Measurements from ENCODE around the gene SYT2. TPM values are rescaled to one million over a fixed set of nuclear protein-coding genes. Genes with fewer than 3 reads are reported as not detected.

The SYT2 gene
- total RNA-seq, 4 donors from 2014 or later = 0.19 TPM; not detected in 3

DNA sequence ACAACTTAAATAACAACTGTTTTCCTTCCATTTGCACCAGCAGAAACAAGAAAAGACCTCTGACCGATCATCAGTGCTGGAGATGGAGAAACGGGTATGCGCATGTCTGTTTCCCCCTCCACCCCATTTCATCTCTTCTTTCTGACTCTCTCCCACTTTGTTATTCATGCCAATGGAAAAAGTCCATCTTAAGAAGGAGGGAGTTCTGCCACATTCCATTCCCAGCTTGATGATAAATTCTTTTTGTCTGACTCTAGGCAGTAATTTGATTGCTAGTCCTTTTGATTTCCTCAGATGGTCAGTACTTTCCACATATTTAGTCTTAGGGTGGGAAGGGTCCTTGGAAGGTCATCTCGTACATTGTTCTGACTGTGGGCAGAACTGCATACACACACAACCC is 142.5 kb downstream of the SYT2 start:
- TF ChIP-seq, protein P1, sequence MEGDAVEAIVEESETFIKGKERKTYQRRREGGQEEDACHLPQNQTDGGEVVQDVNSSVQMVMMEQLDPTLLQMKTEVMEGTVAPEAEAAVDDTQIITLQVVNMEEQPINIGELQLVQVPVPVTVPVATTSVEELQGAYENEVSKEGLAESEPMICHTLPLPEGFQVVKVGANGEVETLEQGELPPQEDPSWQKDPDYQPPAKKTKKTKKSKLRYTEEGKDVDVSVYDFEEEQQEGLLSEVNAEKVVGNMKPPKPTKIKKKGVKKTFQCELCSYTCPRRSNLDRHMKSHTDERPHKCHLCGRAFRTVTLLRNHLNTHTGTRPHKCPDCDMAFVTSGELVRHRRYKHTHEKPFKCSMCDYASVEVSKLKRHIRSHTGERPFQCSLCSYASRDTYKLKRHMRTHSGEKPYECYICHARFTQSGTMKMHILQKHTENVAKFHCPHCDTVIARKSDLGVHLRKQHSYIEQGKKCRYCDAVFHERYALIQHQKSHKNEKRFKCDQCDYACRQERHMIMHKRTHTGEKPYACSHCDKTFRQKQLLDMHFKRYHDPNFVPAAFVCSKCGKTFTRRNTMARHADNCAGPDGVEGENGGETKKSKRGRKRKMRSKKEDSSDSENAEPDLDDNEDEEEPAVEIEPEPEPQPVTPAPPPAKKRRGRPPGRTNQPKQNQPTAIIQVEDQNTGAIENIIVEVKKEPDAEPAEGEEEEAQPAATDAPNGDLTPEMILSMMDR (IDR thresholded peaks at IDR 0.05; ENCODE audit: low read depth) = no peak

DNA sequence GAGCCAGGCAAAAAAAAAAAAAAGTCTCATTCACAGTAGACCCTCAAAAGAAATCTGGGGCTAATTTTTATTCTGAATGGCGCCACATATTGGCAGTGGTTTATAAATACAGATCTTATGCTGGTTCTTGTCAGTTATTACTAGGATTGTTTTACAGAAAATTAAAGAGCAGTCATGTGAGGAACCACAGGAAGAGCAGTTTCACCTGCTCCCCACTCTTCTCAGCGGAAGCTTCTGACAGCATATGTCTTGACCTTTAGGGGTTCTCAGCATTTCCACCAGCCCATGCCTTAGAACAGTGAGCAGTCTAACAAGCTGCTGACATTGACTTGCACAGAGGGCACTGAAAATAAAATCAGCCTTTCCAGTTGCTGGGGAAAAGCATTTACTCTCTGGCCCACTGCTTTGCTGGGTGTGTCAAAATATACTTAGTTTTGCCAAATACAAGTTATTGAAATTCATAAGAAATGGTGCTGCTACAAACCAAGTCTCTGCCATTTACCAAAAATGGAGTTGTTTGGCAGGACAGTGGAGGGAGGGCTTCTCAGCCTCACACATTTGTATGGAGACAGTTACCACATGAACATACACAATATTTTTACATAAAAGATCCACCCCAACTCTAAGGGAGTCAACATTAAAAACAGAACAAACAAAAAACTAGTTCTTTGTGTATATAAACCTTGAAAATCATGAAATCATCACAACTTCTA is 144.2 kb downstream of the SYT2 start:
- TF ChIP-seq, protein P1 (IDR thresholded peaks at IDR 0.05; ENCODE audit: low read depth) = no peak

DNA sequence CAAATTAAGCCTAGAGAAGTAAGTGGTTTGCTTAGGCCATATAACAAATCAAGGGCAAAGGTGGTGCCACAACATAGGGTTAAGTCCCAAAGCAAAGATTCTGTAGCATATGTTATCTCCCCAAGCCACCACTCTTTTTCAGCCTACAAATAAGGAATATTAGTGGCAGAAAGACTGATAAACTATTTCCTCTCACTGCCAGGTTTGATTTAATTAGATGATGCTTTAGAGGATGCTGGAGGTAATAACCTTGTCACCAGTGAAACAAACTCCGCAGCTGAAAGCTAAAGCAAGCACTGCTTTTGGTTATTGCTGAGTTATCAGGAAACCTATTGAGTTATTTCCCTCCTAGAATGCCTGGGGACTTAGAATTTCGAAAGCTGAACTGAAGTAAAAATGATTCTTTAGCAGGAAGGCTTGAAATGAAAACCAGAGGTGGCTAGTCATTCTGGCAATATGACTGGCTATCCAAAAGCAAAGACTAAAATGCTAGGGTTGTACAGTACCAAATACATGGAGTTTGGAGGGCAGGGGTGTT is 145.2 kb downstream of the SYT2 start:
- TF ChIP-seq, protein P1 (IDR thresholded peaks at IDR 0.05; ENCODE audit: low read depth) = no peak

DNA sequence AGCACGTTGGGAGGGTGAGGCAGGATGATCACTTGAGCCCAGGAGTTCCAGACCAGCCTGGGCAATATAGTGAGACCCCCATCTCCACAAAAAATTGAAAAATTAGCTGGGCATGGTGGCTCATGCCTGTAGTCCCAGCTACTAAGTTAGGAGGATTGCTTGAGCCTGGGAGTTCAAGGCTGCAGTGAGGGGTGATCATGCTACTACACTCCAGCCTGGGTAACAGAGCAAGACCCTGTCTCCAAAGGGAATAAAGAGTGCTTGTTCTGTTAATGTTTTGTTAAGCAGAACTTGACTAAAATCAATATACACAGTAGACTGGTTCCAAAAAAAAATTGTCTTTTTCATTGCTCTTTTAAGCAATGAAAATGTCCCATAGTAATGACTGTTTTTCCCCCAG is 146.4 kb downstream of the SYT2 start:
- TF ChIP-seq, protein P1 (IDR thresholded peaks at IDR 0.05; ENCODE audit: low read depth) = no peak

DNA sequence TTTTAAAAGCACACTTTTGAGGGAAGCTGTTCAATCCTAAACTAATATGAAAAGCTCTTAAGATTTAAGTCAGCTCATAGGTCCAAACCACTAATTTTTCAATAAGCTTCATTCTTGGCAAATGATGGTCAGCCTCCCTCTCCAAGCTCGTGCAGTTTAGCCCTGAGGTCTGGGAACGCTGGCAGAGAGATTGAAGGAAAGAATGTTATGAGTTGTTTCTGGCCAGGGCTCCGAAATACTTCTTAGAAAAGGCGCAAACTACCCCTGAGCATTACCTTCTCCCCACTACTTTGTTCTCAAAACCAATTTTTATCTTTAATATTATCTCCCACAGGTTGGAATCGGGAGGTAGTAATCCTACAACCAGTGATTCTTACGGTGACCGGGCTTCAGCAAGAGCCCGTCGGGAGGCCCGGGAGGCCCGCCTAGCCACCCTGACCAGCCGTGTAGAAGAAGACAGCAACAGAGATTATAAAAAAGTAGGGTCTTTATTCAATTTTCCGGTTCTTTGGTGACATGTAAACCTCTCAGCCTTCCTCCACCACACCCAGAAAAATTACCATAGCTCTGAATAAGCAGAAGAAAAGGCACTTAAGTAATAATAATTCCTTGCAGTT is 147.7 kb downstream of the SYT2 start:
- TF ChIP-seq, protein P1 (IDR thresholded peaks at IDR 0.05; ENCODE audit: low read depth) = no peak

DNA sequence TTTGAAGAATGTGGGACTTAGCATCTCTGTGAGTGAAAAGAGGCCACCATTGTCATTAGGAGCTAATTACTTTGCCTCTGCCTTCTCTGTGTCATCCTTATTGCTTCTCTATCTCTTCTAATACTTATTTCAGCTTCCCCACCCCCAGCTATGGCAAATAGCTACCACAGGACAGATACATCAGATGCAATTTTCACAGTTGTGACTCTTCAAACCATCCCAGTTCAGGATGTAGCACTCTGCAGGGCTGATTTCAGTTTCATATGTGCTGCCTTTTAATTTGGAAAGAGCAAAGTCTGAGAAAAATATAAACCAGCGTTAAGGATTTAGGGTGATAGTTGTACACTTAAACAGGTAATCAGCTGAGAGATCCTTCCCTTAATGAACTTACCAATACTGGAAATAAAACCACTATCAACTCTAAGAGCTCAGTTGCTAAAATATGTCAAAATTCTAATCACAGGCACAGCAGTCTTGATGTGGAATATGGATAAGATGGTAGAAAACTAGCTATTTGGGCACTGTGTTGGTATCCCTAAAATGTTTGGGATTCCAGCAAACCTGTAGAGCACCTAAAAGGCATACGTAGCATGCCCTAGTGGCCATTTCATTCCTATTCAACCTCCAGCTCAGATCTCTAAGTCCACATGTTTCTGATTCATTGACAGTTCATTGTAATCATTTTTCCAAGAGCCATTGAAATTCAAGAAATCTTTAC is 148.4 kb downstream of the SYT2 start:
- TF ChIP-seq, protein P1 (IDR thresholded peaks at IDR 0.05; ENCODE audit: low read depth) = no peak

DNA sequence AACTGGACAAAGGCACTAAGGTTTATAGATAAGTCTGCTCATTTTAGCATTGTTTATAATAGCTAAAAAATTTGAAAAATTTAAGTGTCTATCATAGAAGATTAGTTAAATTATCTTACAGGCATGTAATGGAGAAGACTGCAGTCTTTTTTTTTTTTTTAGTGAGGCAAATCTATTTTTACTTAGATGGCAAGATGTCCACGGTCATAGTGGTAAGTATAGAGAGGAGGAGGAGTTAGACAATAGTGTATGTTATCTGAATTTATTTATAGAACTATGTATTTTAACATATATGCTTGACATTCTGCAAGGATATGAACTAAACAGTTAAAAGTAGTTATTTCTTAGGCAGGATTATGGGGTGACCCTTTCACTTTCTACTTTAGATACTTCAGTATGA is 149.0 kb downstream of the SYT2 start:
- TF ChIP-seq, protein P1 (IDR thresholded peaks at IDR 0.05; ENCODE audit: low read depth) = no peak

All from subcutaneous adipose tissue (tissue), 4 donors.